Mesenteric fat pad (tissue), 1 donor: ENCODE data around the gene EML4. TPM values are rescaled to one million over a fixed set of nuclear protein-coding genes. Genes with fewer than 3 reads are reported as not detected.
"Not testable (repeated sequence)": the region's sequence is repeated elsewhere in the genome, so short reads cannot be mapped to it uniquely, and the experiment has no call there.

Experiments
- DNase-seq: peaks from one replicate; pipeline ENCODE4 v3.0.0-alpha.2; 2020; ENCODE audit warnings: low spot score
- total RNA-seq: library from RNA; stranded (reverse); fragmentation: NEBNext Ultra II Directional; extraction: Animal tissue kit (Norgen Biotek cat#: 25700); gene quantifications from one replicate; pipeline ENCODE4 v1.2.1, GENCODE V29; 2021
- donor health status: DM: yes; HTN: yes; CAD: no.

EML4 gene
- total RNA-seq, 1 donor from 2014 or later: 46.2 TPM

GRCh38 chr2:42252464-42252863, 83.3 kb downstream of the EML4 start:
- DNase-seq: no peak

DNA sequence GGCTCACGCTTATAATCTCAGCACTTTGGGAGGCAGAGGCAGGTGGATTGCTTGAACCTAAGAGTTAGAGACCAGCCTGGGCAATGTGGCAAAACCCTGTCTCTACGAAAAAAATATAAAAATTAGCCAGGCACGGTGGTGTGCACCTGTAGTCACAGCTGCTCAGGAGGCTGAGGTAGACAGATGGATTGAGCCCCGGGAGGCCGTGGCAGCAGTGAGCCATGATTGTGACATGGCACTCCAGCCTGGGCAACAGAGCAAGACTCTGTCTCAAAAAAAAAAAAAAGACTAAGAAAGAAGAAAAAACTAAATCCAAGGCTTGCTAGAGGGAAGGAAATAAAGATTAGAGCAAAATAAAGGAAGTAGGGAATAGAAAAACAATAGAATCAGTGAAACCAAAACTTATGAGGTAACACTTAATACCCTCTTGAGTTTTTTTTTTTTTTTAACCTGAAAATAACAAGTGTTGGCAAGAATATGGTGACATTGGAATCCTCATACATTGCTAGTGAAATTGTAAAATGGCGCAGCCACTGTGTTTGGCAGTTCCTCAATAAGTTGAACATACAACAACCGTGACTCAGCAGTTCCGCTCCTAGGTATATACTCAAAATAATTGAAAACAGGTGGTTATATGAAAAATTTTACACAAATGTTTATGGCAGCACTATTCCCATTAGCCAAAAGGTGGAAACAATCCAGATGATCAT, 85.2 kb downstream of the EML4 start:
- no peak for DNase-seq

GRCh38 chr2:42256505-42256904, 87.4 kb downstream of the EML4 start:
- no peak for DNase-seq

DNA sequence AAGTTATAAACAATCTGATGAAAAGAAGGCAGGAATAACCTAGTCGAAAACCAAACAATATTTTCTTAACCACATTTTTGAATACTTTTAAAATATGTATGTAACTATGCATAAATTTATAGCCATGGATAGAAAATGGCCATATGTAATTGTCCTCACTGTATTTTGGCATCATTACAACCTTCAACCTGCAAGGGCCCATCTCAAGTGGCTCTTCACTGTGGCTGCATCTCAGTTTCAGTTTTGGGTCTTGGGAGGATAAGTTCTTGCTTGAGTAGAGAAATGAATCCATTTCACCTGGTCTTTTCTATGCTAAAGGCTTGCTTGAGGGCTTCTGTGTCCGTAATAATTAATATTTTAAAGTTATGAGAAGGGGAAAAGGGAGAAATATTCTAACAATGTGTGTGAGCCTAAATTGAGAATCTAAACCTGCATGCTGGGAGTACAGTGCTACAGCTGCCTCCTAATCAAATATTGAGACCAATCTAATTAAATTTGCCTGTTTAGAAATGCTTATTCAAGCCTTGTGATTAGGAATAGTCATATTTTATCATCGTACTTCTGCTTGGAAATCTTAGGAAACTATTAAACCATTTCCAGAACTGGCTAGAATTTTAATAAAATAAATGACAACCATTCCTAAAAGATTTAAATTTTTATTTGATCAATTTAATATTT, 92.5 kb downstream of the EML4 start:
- no peak for DNase-seq

GRCh38 chr2:42266236-42266635, 97.1 kb downstream of the EML4 start:
- no peak for DNase-seq

- no peak for DNase-seq
Measured at GRCh38 chr2:42267530-42267929, 98.4 kb downstream of the EML4 start.

DNA sequence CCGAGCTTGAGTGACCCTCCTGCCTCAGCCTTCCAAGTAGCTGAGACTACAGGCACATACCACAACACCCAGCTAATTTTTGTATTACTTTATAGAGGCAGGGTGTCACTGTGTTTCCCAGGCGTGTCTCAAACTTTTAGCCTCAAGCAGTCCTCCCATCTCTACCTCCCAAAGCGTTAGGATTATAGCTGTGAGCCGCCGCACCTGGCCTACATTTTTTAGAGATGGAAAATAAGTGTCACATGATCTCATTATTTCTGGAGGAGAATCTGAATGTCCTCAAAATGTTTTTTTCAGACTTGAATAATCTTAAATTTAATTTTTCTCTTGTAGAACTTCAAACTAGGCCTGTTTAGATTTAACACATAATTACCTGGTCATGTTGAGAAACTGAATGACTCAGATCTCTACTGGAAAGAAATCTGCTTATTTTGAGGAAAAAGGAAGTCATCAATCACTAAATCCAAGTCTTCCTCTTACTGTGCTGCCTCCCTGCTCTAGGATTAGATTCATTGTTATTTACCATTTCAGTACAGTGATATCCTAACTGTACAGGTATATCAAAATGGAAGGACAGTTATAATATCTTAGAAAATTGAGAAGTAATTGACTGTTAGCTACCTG, 99.5 kb downstream of the EML4 start:
- no peak for DNase-seq

DNA sequence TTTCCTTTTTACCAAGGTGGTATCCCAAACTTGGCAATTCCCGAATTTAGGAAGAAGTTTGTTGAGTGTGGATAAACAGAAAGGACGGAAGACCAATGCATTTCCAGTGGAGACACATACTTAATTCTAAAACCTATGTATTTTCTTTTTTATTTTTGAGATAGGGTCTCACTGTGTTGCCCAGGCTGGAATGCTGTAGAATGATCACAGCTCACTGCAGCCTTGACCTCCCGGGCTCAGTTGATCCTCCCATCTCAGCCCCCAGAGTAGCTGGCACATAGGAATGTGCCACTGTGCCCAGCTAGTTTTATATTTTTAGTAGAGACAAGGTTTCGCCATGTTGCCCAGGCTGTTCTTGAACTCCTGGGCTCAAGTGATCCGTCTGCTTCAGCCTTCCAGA, 101.6 kb downstream of the EML4 start:
- DNase-seq: no peak

GRCh38 chr2:42271246-42271645, 102.1 kb downstream of the EML4 start:
- DNase-seq: not testable (repeated sequence)

DNA sequence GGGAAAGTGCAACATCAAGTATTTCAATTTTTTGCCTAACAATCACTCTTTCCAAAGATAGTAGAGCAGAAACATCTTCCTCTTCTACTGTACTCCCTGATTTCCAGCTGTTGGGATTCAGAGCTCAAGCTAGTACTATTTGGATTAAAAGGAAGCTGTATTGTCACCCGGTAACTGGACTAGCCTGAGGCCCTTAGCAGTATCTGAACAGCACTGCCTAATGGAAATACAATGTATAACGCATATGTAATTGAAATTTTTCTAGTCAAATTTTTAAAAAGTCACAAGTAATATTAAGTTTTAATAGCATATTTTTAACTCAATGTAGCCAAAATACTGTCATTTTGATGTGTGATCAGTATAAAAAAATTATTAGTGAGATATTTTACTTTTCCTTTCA, 105.7 kb downstream of the EML4 start:
- DNase-seq: no peak

DNA sequence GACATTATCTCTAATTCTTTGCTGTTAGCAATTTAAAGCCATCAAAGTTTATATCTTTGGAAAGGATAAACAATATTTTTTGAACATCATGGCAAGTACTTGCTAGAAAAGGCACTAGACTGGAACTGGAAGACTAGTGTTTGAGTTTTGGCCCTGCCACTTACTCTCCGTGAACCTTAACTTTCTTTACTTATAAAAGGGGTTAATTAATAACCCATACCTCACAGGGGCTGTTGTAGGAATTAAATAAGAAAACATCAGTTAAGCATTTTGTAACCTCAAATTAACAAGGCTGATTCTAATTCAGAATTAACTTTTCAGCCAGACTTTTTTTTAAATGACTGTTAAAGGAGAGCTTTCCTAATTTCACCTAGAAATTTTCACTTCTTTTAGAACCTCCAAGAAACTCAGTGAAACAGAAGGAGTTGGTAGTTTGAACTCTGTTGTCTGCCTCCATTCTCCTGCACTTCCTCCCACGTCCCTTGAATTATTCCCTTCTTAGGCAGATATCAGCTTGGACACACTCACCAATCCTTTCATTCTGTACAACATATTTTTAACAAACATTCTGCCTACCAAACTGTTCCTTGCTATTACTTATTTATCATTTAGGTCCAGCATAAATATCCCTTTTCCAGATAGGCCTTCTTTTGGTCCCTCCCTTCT, 112.4 kb downstream of the EML4 start:
- no peak for DNase-seq

- DNase-seq: no peak
Measured at GRCh38 chr2:42284019-42284418, 114.9 kb downstream of the EML4 start.

DNA sequence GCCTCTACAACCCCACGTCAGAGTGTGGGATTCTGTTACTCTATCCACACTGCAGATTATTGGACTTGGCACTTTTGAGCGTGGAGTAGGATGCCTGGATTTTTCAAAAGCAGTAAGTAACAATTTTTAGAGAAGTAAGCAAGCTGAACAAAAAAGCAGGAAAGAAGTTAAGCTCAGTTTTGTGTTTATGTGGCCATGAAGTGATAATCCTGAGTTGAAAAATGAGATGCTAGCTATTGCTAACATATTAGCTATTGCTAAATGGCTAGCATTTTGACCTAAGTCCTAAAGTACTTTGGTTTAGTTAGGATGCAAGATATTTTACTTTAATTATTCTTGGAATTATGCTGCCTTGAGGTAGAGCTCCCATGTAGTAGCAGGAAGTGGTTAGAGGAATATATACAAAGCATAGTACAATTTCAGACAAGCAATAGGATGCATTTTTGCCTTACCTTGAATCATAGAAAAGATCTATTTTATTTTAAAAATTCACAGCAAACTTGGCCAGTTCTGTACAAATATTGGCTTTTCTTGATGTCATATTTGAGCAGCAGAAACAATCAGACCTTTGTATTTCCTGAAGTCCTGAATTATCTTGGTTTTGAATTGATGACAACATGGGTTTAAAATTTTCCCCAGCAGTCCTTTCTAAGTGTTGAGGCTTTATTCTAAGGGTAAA, 117.3 kb downstream of the EML4 start:
- no peak for DNase-seq

DNA sequence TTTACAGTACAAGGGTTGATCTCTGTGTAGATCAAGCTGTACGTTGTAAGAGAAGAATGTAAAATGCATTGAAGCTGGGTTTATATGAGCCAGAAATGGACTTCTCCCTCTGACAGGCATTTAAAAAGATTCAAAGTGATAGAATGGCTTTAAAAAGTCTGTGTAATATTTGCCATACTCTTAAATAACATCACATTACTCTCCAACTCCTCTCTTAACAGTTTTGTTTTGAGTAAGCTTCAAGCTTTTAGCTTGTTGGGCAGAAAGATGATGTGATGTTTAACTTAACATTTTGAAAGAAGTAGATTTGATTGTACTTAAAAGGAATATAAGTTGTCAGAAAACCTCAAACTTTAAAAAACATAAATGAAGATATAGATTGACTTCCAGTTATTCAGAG, 119.7 kb downstream of the EML4 start:
- DNase-seq: no peak

DNA sequence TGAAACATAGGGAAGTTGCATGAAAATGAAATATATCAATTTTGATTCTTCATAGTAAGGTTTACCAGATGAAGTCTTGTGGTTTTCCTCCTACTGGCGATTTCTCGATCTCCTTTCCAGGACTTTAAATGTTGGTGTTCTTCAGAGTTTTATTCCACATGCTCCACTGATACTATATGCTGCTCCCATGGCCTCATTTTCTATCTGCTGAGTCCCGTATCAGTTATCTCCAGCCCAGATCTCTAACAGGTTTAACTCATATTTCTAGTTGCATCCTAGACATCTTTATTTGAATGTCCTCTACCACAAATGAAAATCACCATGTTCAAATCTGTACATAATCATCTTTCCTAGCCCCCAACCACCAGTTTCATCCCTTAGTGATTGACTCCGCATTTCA, 120.1 kb downstream of the EML4 start:
- DNase-seq: no peak

DNA sequence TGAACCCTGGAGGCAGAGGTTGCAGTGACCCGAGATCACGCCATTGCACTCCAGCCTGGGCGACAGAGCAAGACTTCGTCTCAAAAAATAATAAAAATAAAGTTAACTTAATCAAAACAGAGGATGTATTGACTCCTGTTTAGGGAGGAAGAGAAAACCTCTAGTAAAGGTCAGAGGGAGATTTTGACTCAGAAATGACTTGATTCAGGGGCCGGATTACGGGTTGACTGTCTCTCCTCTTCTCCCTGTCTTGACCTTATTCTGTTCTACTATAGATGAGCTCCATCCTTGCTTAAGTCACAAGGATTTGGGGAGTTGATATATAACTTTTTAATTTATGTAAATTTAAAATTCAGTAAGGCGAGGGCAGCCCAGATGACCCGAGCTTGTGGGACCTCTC, 120.9 kb downstream of the EML4 start:
- no peak for DNase-seq

DNA sequence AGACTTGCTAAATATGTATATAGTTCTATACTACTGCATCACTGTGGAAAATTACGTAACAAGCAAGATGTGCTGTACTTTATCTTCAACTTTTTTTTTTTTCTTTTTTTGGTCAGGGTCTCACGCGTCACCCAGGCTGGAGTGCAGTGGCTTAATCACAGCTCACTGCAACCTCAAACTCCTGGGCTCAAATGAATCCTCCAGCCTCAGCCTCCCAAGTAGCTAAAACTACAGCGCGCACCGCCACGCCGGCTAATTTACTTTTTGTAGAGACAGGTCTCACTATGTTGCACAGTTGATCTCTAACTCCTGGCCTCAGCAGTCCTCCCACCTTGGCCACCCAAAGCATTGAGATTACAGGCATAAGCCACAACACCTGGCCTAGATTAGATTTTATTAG, 123.9 kb downstream of the EML4 start:
- DNase-seq: no peak

- no peak for DNase-seq
Measured at GRCh38 chr2:42296226-42296625, 127.1 kb downstream of the EML4 start.

DNA sequence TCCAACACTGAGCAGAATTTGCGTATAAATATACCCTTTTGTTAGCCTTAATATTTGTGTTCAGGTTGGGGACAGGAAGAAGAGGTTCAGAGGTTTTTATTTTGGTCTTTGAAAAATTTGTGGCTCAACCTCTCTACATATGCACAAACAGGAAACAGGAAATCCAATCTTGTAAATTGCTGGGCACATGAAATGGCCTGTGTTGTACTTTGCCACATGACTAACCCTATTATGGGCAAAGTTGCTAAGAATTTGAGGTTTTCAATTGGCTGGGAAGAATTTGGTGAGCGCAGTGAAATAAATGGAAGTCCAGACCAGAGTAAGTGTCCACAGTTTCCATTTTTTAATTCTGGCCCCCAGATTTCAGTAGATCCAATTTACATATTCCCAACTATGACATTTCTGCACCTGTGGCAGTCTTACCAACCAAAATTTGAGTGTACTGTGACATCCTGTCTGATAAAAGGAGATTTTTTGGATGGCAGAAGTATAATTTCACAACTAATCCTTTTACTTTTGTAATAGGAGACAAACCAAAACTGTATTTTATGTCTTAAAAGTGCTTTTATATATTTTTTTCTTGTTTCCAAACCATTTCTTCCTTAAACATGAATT, 128.3 kb downstream of the EML4 start:
- DNase-seq: no peak

- DNase-seq: no peak
Measured at GRCh38 chr2:42298132-42298531, 129.0 kb downstream of the EML4 start.
